H1 (cell line): Measurements from ENCODE around the gene SRSF9. TPM values are rescaled to one million over a fixed set of nuclear protein-coding genes. Genes with fewer than 3 reads are reported as not detected.

ENCODE experiments used
- CTCF ChIA-PET: fragments of 300-600 bp; sonication (Branson Sonifier 250); formaldehyde crosslinking; loops from one replicate; lab custom pipeline; 2021; ENCODE audit not compliant: partially characterized antibody; lab: Charles Lee
- POLR2A ChIA-PET: fragments of 300-600 bp; sonication (Branson Sonifier 250); formaldehyde crosslinking; loops from one replicate; lab custom pipeline; 2021; ENCODE audit warnings: inconsistent platforms; ENCODE audit not compliant: partially characterized antibody; lab: Charles Lee
- DNase-seq, 2 experiments: peaks; one replicate each; pipeline versions ENCODE4 v3.0.0 to v3.0.0-alpha.2; 2010 to 2022; ENCODE audit warnings: low spot score in 2 of 2, low read depth in 1 of 2, mixed read lengths in 1 of 2
- FAIRE-seq: peaks from 2 replicates; lab custom pipeline; 2011; peaks lifted over from hg19 to GRCh38; lab: Jason Lieb, UNC
- H2AFZ ChIP-seq: 2 replicates; pipeline ENCODE4 v1.8.1; 2012; ENCODE audit warnings: low read length, inconsistent platforms
- H2AK5ac ChIP-seq: 2 replicates; pipeline ENCODE4 v1.6.1; 2013; ENCODE audit warnings: low read depth, low read length
- H2BK120ac ChIP-seq: replicated peaks from 2 replicates; pipeline ENCODE3; 2013; ENCODE audit warnings: low read depth, low read length, inconsistent platforms
- H2BK12ac ChIP-seq: 2 replicates; pipeline ENCODE4 v1.6.1; 2013; ENCODE audit warnings: low read depth, low read length
- H2BK15ac ChIP-seq: 2 replicates; pipeline ENCODE4 v1.6.1; 2013; ENCODE audit warnings: low read length
- H2BK20ac ChIP-seq: 2 replicates; pipeline ENCODE4 v1.6.1; 2013; ENCODE audit warnings: low read length
- H2BK5ac ChIP-seq: 2 replicates; pipeline ENCODE4 v1.6.1; 2013; ENCODE audit warnings: low read depth, low read length
- H3K14ac ChIP-seq: 2 replicates; pipeline ENCODE4 v1.6.1; 2013; ENCODE audit warnings: inconsistent platforms; ENCODE audit not compliant: insufficient read length
- H3K18ac ChIP-seq: 2 replicates; pipeline ENCODE4 v1.6.1; 2013; ENCODE audit warnings: low read length; ENCODE audit errors: extremely low read depth
- H3K23ac ChIP-seq: 2 replicates; pipeline ENCODE4 v1.6.1; 2013; ENCODE audit warnings: inconsistent platforms; ENCODE audit not compliant: insufficient read length
- H3K23me2 ChIP-seq: 2 replicates; pipeline ENCODE4 v1.6.1; 2013; ENCODE audit warnings: low read depth, low read length
- H3K27ac ChIP-seq: 2 replicates; pipeline ENCODE4 v1.6.1; 2011; ENCODE audit warnings: low read depth, low read length, inconsistent platforms
- H3K27me3 ChIP-seq, 4 experiments: replicated peaks in 1 of 4; 1 replicate in 1 of 4; 2 replicates in 3 of 4; pipeline versions ENCODE4 v1.6.1 to v1.8.1; 2011 to 2013; ENCODE audit warnings: low read length in 3 of 4, mild to moderate bottlenecking in 3 of 4, inconsistent platforms in 2 of 4, mixed read lengths in 2 of 4, moderate library complexity in 1 of 4; ENCODE audit not compliant: control insufficient read depth in 3 of 4, insufficient read depth in 3 of 4; ENCODE audit errors: extremely low read depth in 1 of 4
- H3K36me3 ChIP-seq, 4 experiments: 2 replicates each; pipeline versions ENCODE4 v1.6.1 to v1.8.1; 2011 to 2013; ENCODE audit warnings: mild to moderate bottlenecking in 4 of 4, low read length in 3 of 4, moderate library complexity in 2 of 4, control low read depth in 1 of 4, inconsistent platforms in 1 of 4; ENCODE audit not compliant: insufficient read depth in 4 of 4, control insufficient read depth in 2 of 4
- H3K4ac ChIP-seq: replicated peaks from 2 replicates; pipeline ENCODE3; 2013; ENCODE audit warnings: low read length, low read depth, mixed read lengths, inconsistent platforms; ENCODE audit not compliant: insufficient read length
- H3K4me1 ChIP-seq, 4 experiments: replicated peaks in 1 of 4; 1 replicate in 1 of 4; 2 replicates in 3 of 4; pipeline versions ENCODE4 v1.6.1 to v1.8.1; 2011 to 2013; ENCODE audit warnings: low read length in 3 of 4, inconsistent platforms in 2 of 4, mixed read lengths in 1 of 4; ENCODE audit not compliant: insufficient read depth in 4 of 4, control insufficient read depth in 3 of 4
- H3K4me2 ChIP-seq, 2 experiments: 2 replicates each; pipeline versions ENCODE4 v1.6.1 to v1.8.1; 2011 to 2013; ENCODE audit warnings: low read depth in 2 of 2, low read length in 2 of 2, control low read depth in 1 of 2, inconsistent platforms in 1 of 2, mild to moderate bottlenecking in 1 of 2; ENCODE audit not compliant: insufficient read depth in 1 of 2
- H3K4me3 ChIP-seq, 4 experiments: fragments of 200-600, 300-600 bp in 1 of 4; sonication (generic), shearing (Covaris generic), sonication (Bioruptor Twin) in 1 of 4; 2 replicates each; pipeline versions ENCODE4 v1.5.1 to v1.8.1; 2011 to 2016; ENCODE audit warnings: low read length in 4 of 4, low read depth in 3 of 4, control low read depth in 2 of 4, inconsistent platforms in 2 of 4, mild to moderate bottlenecking in 2 of 4, mixed read lengths in 1 of 4, moderate library complexity in 1 of 4; ENCODE audit not compliant: insufficient read depth in 2 of 4; ENCODE audit errors: extremely low read depth in 1 of 4
- H3K56ac ChIP-seq: replicated peaks from 2 replicates; pipeline ENCODE3; 2013; ENCODE audit warnings: low read depth, mild to moderate bottlenecking, mixed read lengths, low read length, inconsistent platforms; ENCODE audit not compliant: insufficient read length
- H3K79me1 ChIP-seq: 2 replicates; pipeline ENCODE4 v1.6.1; 2013; ENCODE audit warnings: low read depth, low read length, control low read depth
- H3K79me2 ChIP-seq, 2 experiments: 2 replicates each; pipeline versions ENCODE4 v1.6.1 to v1.8.1; 2012 to 2013; ENCODE audit warnings: low read length in 2 of 2, mild to moderate bottlenecking in 2 of 2, inconsistent platforms in 1 of 2; ENCODE audit not compliant: insufficient read depth in 2 of 2, control insufficient read depth in 1 of 2
- H3K9ac ChIP-seq, 4 experiments: replicated peaks in 1 of 4; 1 replicate in 1 of 4; 2 replicates in 3 of 4; pipeline versions ENCODE4 v1.6.1 to v1.8.1; 2011 to 2013; ENCODE audit warnings: low read depth in 3 of 4, low read length in 3 of 4, control low read depth in 2 of 4, mild to moderate bottlenecking in 2 of 4, moderate library complexity in 2 of 4, inconsistent platforms in 1 of 4; ENCODE audit errors: extremely low read depth in 1 of 4
- H3K9me3 ChIP-seq, 2 experiments: 2 replicates each; pipeline versions ENCODE4 v1.6.1 to v1.8.1; 2012 to 2013; ENCODE audit warnings: mild to moderate bottlenecking in 2 of 2, moderate library complexity in 2 of 2, control low read depth in 1 of 2, inconsistent platforms in 1 of 2, low read depth in 1 of 2, low read length in 1 of 2, mixed read lengths in 1 of 2; ENCODE audit not compliant: insufficient read depth in 2 of 2
- H4K20me1 ChIP-seq, 2 experiments: replicated peaks in 1 of 2; 2 replicates each; pipeline versions ENCODE3 to v1.8.1; 2011 to 2013; ENCODE audit warnings: inconsistent platforms in 2 of 2, low read length in 2 of 2, mild to moderate bottlenecking in 1 of 2; ENCODE audit not compliant: insufficient read depth in 2 of 2, control insufficient read depth in 1 of 2
- H4K5ac ChIP-seq: 2 replicates; pipeline ENCODE4 v1.6.1; 2013; ENCODE audit warnings: low read length, low read depth, mixed read lengths, inconsistent platforms; ENCODE audit not compliant: insufficient read length
- H4K8ac ChIP-seq: 2 replicates; pipeline ENCODE4 v1.8.0; 2013; ENCODE audit warnings: mild to moderate bottlenecking, moderate library complexity, low read length, inconsistent platforms; ENCODE audit not compliant: insufficient read depth; ENCODE audit errors: extremely low read depth
- H4K91ac ChIP-seq: replicated peaks from 2 replicates; pipeline ENCODE3; 2013; ENCODE audit warnings: low read length, mixed read lengths, inconsistent platforms; ENCODE audit not compliant: insufficient read length
- CTBP2 ChIP-seq: IDR thresholded peaks from 2 replicates; pipeline ENCODE4 v1.7.0; 2011; ENCODE audit warnings: borderline replicate concordance, mild to moderate bottlenecking, moderate library complexity, mixed read lengths, low read length; ENCODE audit not compliant: insufficient read depth, insufficient read length
- WGBS, 2 experiments: shearing (Covaris generic) in 1 of 2; methylation state at CpG; one replicate each; pipeline versions ENCODE4 v1.1.6 to v1.1.7; 2013 to 2015; ENCODE audit warnings: low lambda C conversion rate in 2 of 2, mixed read lengths in 2 of 2, inconsistent platforms in 1 of 2, low coverage in 1 of 2, missing lambda C conversion rate in 1 of 2; ENCODE audit not compliant: insufficient replicate concordance in 2 of 2, insufficient coverage in 1 of 2, insufficient read length in 1 of 2; ENCODE audit errors: extremely low coverage in 1 of 2, missing lambda C conversion rate in 1 of 2; 5-methylcytosine and 5-hydroxymethylcytosine counted together
- polyA plus RNA-seq, 7 experiments: library from polyadenylated mRNA; depleted of rRNA in 3 of 7; stranded (reverse) in 5 of 7; unstranded in 2 of 7; fragments of >200 nt in 5 of 7; fragments of 200-250 nt in 2 of 7; gene quantifications; 1 replicate in 5 of 7; 2 replicates in 1 of 7; 4 replicates in 1 of 7; pipeline versions ENCODE4 v1.2.1 to v1.2.3, GENCODE V29; 2011 to 2013; ENCODE audit warnings: missing spikeins in 2 of 7, mixed read lengths in 2 of 7
- total RNA-seq: library from RNA; stranded (reverse); fragmentation: NEBNext Ultra II Directional; extraction: Animal tissue kit (Norgen Biotek cat#: 25700); gene quantifications from 2 replicates; pipeline ENCODE4 v1.2.1, GENCODE V29; 2021

Gene SRSF9
- total and polyA plus RNA-seq, 2 of the 8 experiments (the other 6 are each of a cell fraction or from before 2014, with no cell fraction given), result 172 to 304 TPM

DNA sequence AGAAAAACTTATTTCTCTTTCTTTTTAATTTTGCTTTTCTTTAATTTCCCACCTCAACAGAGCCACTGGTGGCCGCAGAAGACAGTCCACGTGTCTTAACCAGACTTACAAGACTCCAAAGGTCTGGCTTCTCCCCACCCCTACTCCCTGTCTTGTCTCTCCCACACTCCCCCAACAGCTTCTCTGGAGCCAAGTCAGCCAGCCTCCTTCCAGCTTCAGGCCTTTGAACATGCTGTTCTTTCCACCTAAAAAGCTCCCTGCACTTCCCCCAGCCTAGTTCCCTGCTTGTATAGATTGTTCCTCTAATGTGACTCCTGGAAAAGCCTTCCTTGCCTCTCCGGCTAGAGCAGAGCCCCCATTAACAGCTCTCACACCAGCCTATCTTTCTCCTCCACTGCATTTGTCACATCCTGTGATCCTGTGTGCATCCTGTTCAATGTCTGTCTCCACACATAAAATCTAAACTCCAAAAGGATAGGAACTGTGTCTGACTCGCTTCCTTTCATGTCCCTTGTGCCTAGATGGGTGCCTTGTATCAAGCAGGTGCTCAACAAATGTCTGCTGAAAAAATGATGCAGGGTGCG is 18.6 kb upstream of the SRSF9 start:
- peaks cover 0 to 2% (median 0%) of the 10 kb centered on the region in 4 experiments; a peak in 2 of 8 replicates for H3K36me3 ChIP-seq
- no peak overlapping the region for H2BK5ac ChIP-seq
- H3K56ac ChIP-seq, result no peak overlapping the region
- H3K9ac ChIP-seq, result no peak overlapping the region
- H3K27me3 ChIP-seq, result no peaks in the 10 kb centered on the region; a peak in 1 of 7 replicates
- H2BK12ac ChIP-seq, result no peak overlapping the region
- H3K27ac ChIP-seq, result no peak overlapping the region
- no peak overlapping the region for H3K4ac ChIP-seq
- DNase-seq, result no peak
- 75% methylated on average over 5 of the region's 5 CpGs; no CpG with 5 or more reads in 1 of the 2 experiments for WGBS, 2 experiments
- no peak overlapping the region for H3K4me2 ChIP-seq
- H2AK5ac ChIP-seq, result no peak overlapping the region
- H3K79me2 ChIP-seq, result no peaks in the 10 kb centered on the region
- no peak for FAIRE-seq
- H3K18ac ChIP-seq, result no peak overlapping the region
- H2BK20ac ChIP-seq, result no peak overlapping the region
- no peaks in the 10 kb centered on the region for H3K23me2 ChIP-seq
- no peaks in the 10 kb centered on the region; a peak in 1 of 4 replicates for H3K9me3 ChIP-seq
- no peak overlapping the region for H2AFZ ChIP-seq
- no peak overlapping the region for H4K5ac ChIP-seq
- TF ChIP-seq CTBP2, result no peak
- no peak overlapping the region for H2BK15ac ChIP-seq
- CTCF ChIA-PET, result interaction anchor here (6.6 kb wide), 1 partner anchor 20 kb away, joined by 47 read pairs; the partner anchor contains the start of gene SRSF9
- H3K23ac ChIP-seq, result no peak overlapping the region
- no peak overlapping the region for H4K91ac ChIP-seq
- POLR2A ChIA-PET, result interaction anchor here (1.1 to 1.4 kb wide), 2 partner anchors 13 to 34 kb away, joined by 3 read pairs; no protein-coding TSS in a partner anchor
- no peaks in the 10 kb centered on the region for H4K20me1 ChIP-seq
- H4K8ac ChIP-seq, result no peak overlapping the region
- H3K4me3 ChIP-seq, result no peak overlapping the region
- no peaks in the 10 kb centered on the region for H3K4me1 ChIP-seq
- H3K14ac ChIP-seq, result no peak overlapping the region
- no peak overlapping the region for H2BK120ac ChIP-seq
- H3K79me1 ChIP-seq, result peaks cover 2% of the 10 kb centered on the region; the same call in 1 of the 2 replicates
